Esophagus squamous epithelium (tissue), 4 donors: ENCODE results near the gene MUC20.
"Not testable (repeated sequence)": the region's sequence is repeated elsewhere in the genome, so short reads cannot be mapped to it uniquely, and the experiment has no call there.

Experiments used
- CTCF ChIP-seq, 6 experiments: fragments of 450-650 bp in 4 of 6; fragments of 200-600 bp in 2 of 6; sonication (generic) in 2 of 6; IDR thresholded peaks; one replicate each; pipeline ENCODE4 v1.5.1; 2016 to 2019; ENCODE audit warnings: antibody characterized with exemption in 6 of 6, mild to moderate bottlenecking in 4 of 6, moderate library complexity in 4 of 6
- POLR2A ChIP-seq, 4 donors: fragments of 450-650 bp; IDR thresholded peaks; one replicate each; pipeline ENCODE4 v1.6.1; 2017; ENCODE audit warnings: antibody characterized with exemption in 4 of 4, mild to moderate bottlenecking in 4 of 4, moderate library complexity in 3 of 4

- TF ChIP-seq CTCF, POLR2A (IDR thresholded peaks at IDR 0.05): not testable (repeated sequence)
Measured at GRCh38 chr3:195686537-195687208, 34.1 kb upstream of the MUC20 start.
